Psoas muscle (tissue), 8 donors: Measurements from ENCODE around the gene DDX39B. TPM values are rescaled to one million over a fixed set of nuclear protein-coding genes. Genes with fewer than 3 reads are reported as not detected.
A peak's percentile ranks its signal among the peaks of the same experiment; 100 is the strongest.

ENCODE experiments used
- ATAC-seq, 4 donors: fragments of 200-7000 bp; cut with Tn5 transposase; one replicate each; pipeline ENCODE4 v1.9.1; 2020; ENCODE audit warnings: moderate library complexity in 3 of 4, mild to moderate bottlenecking in 2 of 4
- DNase-seq, 2 donors: peaks; one replicate each; pipeline ENCODE4 v3.0.0-alpha.2; 2020
- H3K27ac ChIP-seq: fragments of 200-600 bp; one replicate; pipeline ENCODE4 v1.8.0; 2022
- H3K27me3 ChIP-seq, 3 donors: fragments of 200-600 bp in 1 of 3; one replicate each; pipeline versions ENCODE4 v1.6.1 to v1.8.0; 2013 to 2022; ENCODE audit warnings: low read length in 2 of 3, mild to moderate bottlenecking in 2 of 3, moderate library complexity in 1 of 3; ENCODE audit not compliant: insufficient read depth in 3 of 3
- H3K36me3 ChIP-seq, 2 donors: fragments of 200-600 bp in 1 of 2; one replicate each; pipeline versions ENCODE4 v1.6.1 to v1.8.0; 2013 to 2022; ENCODE audit warnings: low read depth in 1 of 2, mild to moderate bottlenecking in 1 of 2, moderate library complexity in 1 of 2; ENCODE audit not compliant: insufficient read depth in 1 of 2
- H3K4me1 ChIP-seq: fragments of 200-600 bp; one replicate; pipeline ENCODE4 v1.8.0; 2022
- H3K4me3 ChIP-seq: fragments of 200-600 bp; one replicate; pipeline ENCODE4 v1.8.0; 2022; ENCODE audit warnings: mild to moderate bottlenecking
- H3K9me3 ChIP-seq: fragments of 200-600 bp; one replicate; pipeline ENCODE4 v1.8.0; 2022
- WGBS, 3 donors: extraction: QIAGEN DNeasy Blood & Tissue Kit; methylation state at CpG; one replicate each; pipeline versions ENCODE4 v1.1.6 to v1.1.7; 2013; 5-methylcytosine and 5-hydroxymethylcytosine counted together
- intact Hi-C, 2 donors: fragments of 100-400 bp; cut with DNase I; formaldehyde crosslinking; loops; one replicate each; pipeline versions ENCODE4 v1.11.0 to v1.14.2; 2022
- polyA plus RNA-seq, 3 donors: library from polyadenylated mRNA; stranded (reverse); fragments of 200-250 nt; gene quantifications; one replicate each; pipeline ENCODE4 v1.2.3, GENCODE V29; 2013
- total RNA-seq, 4 donors: library from RNA; stranded (reverse); fragmentation: NEBNext Ultra II Directional in 2 of 4; extraction: Animal tissue kit (Norgen Biotek cat#: 25700) in 2 of 4; gene quantifications; one replicate each; pipeline versions ENCODE4 v1.2.1 to v1.2.4, GENCODE V29; 2021 to 2023
- TF ChIP-seq, protein P1 (sequence below): fragments of 200-600 bp; IDR thresholded peaks from one replicate; pipeline ENCODE4 v1.8.0; 2022; ENCODE audit warnings: antibody characterized with exemption
- donor health status: healthy with polysubstance abuse.
- donor health status: DM: no; HTN: no; CAD: no; lungs with moderate emphysema.
- donor health status: Bipolar disorder and iron deficiency.
- donor health status: healthy.
- donor health status: DM: yes; HTN: yes; CAD: no.
- donor health status: DM: no; HTN: no; CAD: no.
- donor health status: DM: no; HTN: no; CAD: no.
- donor health status: DM: yes; HTN: yes; CAD: no.

DDX39B gene
- total and polyA plus RNA-seq, 7 donors = 128 to 186 (median 148) TPM

DNA sequence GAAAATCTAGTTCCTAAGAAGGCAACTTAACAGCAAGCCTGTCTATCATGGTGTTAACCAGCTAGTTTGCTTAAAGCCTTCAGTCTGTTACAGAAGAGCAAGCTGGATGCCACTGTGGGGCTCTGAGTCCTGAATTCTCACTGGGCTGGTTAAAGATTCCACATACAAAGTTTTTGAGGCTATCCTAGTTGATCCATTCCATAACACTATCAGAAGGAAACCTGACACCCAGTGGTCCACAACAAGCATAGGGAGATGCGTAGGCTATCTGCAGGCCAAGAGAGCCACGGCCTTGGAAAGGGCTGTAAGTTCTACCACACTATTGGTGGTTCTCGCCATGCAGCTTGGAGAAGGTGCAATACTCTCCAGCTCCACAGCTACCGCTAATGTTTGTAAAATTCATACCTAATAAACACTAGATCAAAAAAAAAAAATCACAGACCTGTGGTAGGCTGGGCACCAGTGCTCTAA is 13.5 kb downstream of the DDX39B start:
- DNase-seq (no peak), ATAC-seq (peak; percentile 6 to 18 (median 13))
- 79 to 84% (median 84%) methylated on average over 4 of the region's 4 CpGs for WGBS, 3 donors
- intact Hi-C loops = no loop called here
- Histone ChIP-seq H3K4me3 (no peak overlapping the region), H3K27me3 (no peaks in the 10 kb centered on the region), H3K4me1 (no peaks in the 10 kb centered on the region), H3K27ac (no peak overlapping the region), H3K9me3 (no peaks in the 10 kb centered on the region), H3K36me3 (peaks cover 7 to 40% of the 10 kb centered on the region in 2 donors)
- TF ChIP-seq, protein P1, sequence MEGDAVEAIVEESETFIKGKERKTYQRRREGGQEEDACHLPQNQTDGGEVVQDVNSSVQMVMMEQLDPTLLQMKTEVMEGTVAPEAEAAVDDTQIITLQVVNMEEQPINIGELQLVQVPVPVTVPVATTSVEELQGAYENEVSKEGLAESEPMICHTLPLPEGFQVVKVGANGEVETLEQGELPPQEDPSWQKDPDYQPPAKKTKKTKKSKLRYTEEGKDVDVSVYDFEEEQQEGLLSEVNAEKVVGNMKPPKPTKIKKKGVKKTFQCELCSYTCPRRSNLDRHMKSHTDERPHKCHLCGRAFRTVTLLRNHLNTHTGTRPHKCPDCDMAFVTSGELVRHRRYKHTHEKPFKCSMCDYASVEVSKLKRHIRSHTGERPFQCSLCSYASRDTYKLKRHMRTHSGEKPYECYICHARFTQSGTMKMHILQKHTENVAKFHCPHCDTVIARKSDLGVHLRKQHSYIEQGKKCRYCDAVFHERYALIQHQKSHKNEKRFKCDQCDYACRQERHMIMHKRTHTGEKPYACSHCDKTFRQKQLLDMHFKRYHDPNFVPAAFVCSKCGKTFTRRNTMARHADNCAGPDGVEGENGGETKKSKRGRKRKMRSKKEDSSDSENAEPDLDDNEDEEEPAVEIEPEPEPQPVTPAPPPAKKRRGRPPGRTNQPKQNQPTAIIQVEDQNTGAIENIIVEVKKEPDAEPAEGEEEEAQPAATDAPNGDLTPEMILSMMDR = no peak

DNA sequence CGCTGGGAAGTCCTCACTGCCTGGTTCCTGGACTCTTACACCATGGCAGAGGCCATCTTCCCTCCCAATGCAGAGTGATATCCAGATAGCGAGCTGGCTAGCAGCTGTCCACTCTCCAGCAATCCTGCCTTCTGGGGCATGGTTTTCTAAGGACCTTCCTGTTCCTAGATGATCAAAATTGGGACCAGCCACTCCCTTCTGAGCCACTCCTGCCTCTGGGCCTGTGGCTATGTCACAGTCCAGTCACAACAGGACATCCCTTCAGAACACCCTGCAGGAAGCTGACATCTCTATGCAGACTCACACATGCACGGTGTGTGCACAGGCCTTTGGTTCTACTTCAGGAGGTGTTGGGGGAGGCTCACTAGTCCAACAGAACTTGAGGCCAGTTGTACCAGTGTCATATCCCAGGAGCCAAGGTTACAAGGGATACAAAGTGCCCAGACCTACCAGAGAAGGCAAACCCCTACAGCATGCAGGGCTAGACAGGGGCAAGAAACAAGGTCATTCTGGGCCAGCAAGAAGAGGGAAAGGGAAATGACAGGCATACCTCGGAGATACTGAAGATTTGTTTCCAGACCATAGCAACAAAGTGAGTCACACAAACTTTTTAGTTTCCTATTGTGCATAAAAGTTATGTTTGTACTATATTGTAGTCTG is 15.7 kb downstream of the DDX39B start:
- intact Hi-C loops = no loop called here
- TF ChIP-seq, protein P1 = no peak
- ATAC-seq = no peak

DNA sequence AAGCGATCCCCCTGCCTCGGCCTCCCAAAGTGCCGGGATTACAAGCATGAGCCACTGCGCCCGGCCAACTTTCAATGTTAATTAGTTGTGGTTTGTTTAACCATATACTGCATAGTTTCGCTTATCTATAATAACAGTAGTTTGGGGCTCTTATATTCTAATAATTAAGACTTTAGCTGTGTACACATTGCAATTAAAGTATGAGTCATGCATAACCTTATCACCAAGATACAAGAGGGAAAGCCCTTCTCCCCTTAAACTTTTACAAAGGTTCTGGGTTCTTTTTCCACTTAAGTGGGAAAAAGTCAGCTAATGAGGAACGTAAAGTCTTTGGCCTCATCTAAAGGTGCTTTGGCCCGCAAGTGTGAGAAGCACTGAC is 16.3 kb downstream of the DDX39B start:
- TF ChIP-seq, protein P1 = no peak
- no peaks in the 10 kb centered on the region for H3K4me1 ChIP-seq
- no peaks in the 10 kb centered on the region for H3K27me3 ChIP-seq
- 68 to 74% (median 72%) methylated on average over 8 of the region's 8 CpGs for WGBS, 3 donors
- peaks cover 0 to 12% of the 10 kb centered on the region in 2 donors for H3K36me3 ChIP-seq
- intact Hi-C loops = no loop called here
- H3K4me3 ChIP-seq = no peak overlapping the region
- ATAC-seq = no peak
- H3K9me3 ChIP-seq = no peaks in the 10 kb centered on the region
- no peak for DNase-seq
- H3K27ac ChIP-seq = no peak overlapping the region

More for the DNA sequence above, 15.7 kb downstream of the DDX39B start:
- no peak for DNase-seq
- no peaks in the 10 kb centered on the region for H3K4me1 ChIP-seq
- WGBS, 3 donors = 62 to 66% (median 66%) methylated on average over 4 of the region's 4 CpGs
- H3K27me3 ChIP-seq = no peaks in the 10 kb centered on the region
- H3K4me3 ChIP-seq = no peak overlapping the region
- peaks cover 0 to 17% of the 10 kb centered on the region in 2 donors for H3K36me3 ChIP-seq
- no peaks in the 10 kb centered on the region for H3K9me3 ChIP-seq
- no peak overlapping the region for H3K27ac ChIP-seq

DNA sequence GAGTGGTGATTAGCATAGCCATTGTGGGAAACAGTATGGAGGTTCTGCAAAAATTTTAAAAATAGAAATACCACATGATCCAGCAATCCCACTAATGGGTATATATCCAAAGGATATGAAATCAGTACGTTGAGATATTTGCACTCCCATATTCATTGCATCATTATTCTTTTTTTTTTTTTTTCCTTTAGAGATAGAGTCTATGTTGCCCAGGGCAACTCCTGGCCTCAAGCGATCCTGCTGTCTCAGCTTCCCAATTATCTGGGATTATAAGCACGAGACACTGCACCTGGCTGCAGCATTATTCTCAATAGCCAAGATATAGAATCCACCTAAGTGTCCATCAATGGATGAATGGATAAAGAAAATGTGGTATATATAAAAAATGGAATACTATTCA is 20.0 kb downstream of the DDX39B start:
- Histone ChIP-seq H3K4me3 (no peak overlapping the region), H3K9me3 (no peaks in the 10 kb centered on the region), H3K27me3 (peaks cover 0 to 3% (median 0%) of the 10 kb centered on the region in 3 donors), H3K27ac (no peak overlapping the region), H3K36me3 (no peaks in the 10 kb centered on the region), H3K4me1 (no peaks in the 10 kb centered on the region)
- DNase-seq (no peak), ATAC-seq (no peak)
- TF ChIP-seq, protein P1 = no peak
- intact Hi-C loops = no loop called here
- 72 to 76% (median 75%) methylated on average over 3 of the region's 3 CpGs for WGBS, 3 donors
